Caco-2 (cell line): Measurements from ENCODE around the gene CHKB. TPM values are rescaled to one million over a fixed set of nuclear protein-coding genes. Genes with fewer than 3 reads are reported as not detected.
A peak's percentile ranks its signal among the peaks of the same experiment; 100 is the strongest.

Source experiments
- BruUV-seq: library from RNA; stranded (reverse); fragments of 400-500 nt; replicated peaks from 2 replicates; lab custom pipeline; 2021; lab: Mats Ljungman, UMichigan
- CTCF ChIA-PET: fragments of 300-600 bp; sonication (Branson Sonifier 250); formaldehyde crosslinking; loops from one replicate; lab custom pipeline; 2022; ENCODE audit warnings: antibody characterized with exemption; lab: Charles Lee
- POLR2A ChIA-PET: fragments of 300-600 bp; sonication (Branson Sonifier 250); formaldehyde crosslinking; loops from one replicate; lab custom pipeline; 2022; ENCODE audit warnings: antibody characterized with exemption; lab: Charles Lee
- DNase-seq, 2 experiments: peaks; one replicate each; pipeline versions ENCODE4 v3.0.0 to v3.0.0-alpha.2; 2020 to 2022
- H3K27me3 ChIP-seq: replicated peaks from 2 replicates; pipeline ENCODE4 v1.6.0; 2011; ENCODE audit warnings: low read length; ENCODE audit not compliant: control insufficient read depth, insufficient read depth
- H3K36me3 ChIP-seq: 2 replicates; pipeline ENCODE4 v1.5.1; 2011; ENCODE audit warnings: low read length; ENCODE audit not compliant: control insufficient read depth, insufficient read depth
- H3K4me1 ChIP-seq: fragments of 250-450 bp; sonication (Bioruptor Pico); 2 replicates; pipeline ENCODE4 v1.5.1; 2020; ENCODE audit warnings: mild to moderate bottlenecking
- H3K4me3 ChIP-seq: 2 replicates; pipeline ENCODE4 v1.5.1; 2011; ENCODE audit warnings: low read depth, mild to moderate bottlenecking, control low read depth, low read length
- H3K9me3 ChIP-seq: fragments of 250-450 bp; sonication (Bioruptor Pico); 2 replicates; pipeline ENCODE4 v1.5.1; 2020; ENCODE audit warnings: mild to moderate bottlenecking, moderate library complexity
- H3K27ac Mint-ChIP-seq: one replicate; pipeline ENCODE4 v1.8.0; 2022; ENCODE audit warnings: mixed read lengths; ENCODE audit not compliant: unreplicated experiment
- H3K27me3 Mint-ChIP-seq: one replicate; pipeline ENCODE4 v1.8.0; 2022; ENCODE audit warnings: mixed read lengths; ENCODE audit not compliant: insufficient read depth, unreplicated experiment
- H3K36me3 Mint-ChIP-seq: one replicate; pipeline ENCODE4 v1.8.0; 2022; ENCODE audit warnings: mild to moderate bottlenecking, mixed read lengths; ENCODE audit not compliant: insufficient read depth, unreplicated experiment
- H3K4me1 Mint-ChIP-seq: one replicate; pipeline ENCODE4 v1.8.0; 2022; ENCODE audit warnings: low read depth, mixed read lengths; ENCODE audit not compliant: unreplicated experiment
- H3K4me3 Mint-ChIP-seq: one replicate; pipeline ENCODE4 v1.8.0; 2022; ENCODE audit warnings: mild to moderate bottlenecking, moderate library complexity, mixed read lengths; ENCODE audit not compliant: unreplicated experiment
- H3K9me3 Mint-ChIP-seq: one replicate; pipeline ENCODE4 v1.8.0; 2022; ENCODE audit warnings: mixed read lengths; ENCODE audit not compliant: unreplicated experiment
- CTCF ChIP-seq, 2 experiments: fragments of 200-600 bp in 1 of 2; IDR thresholded peaks; 1 replicate in 1 of 2; 2 replicates in 1 of 2; pipeline versions ENCODE4 v1.5.1 to v1.8.0; 2011 to 2022; ENCODE audit warnings: antibody characterized with exemption in 1 of 2, control low read depth in 1 of 2, inconsistent platforms in 1 of 2, low read depth in 1 of 2, low read length in 1 of 2, mild to moderate bottlenecking in 1 of 2, moderate library complexity in 1 of 2; ENCODE audit not compliant: insufficient read depth in 1 of 2, severe bottlenecking in 1 of 2, unreplicated experiment in 1 of 2
- intact Hi-C: fragments of 100-400 bp; cut with micrococcal nuclease; formaldehyde crosslinking; loops from one replicate; pipeline ENCODE4 v1.10.0; 2022; ENCODE audit not compliant: unreplicated experiment
- total RNA-seq: library from RNA; stranded (reverse); gene quantifications from 2 replicates; pipeline ENCODE4 v1.2.3, GENCODE V29; 2022

The CHKB gene
- total RNA-seq, 1 experiment from 2014 or later = 43.3 TPM

GRCh38 chr22:50600538-50600937 is 17.9 kb upstream of the CHKB start, which contains the start of gene MAPK8IP2:
TSS of gene MAPK8IP2 (plus strand) at chr22:50600793. CDS start at chr22:50600819, 26 bp downstream.
- Mint-ChIP-seq H3K27me3 (peaks cover 7% of the 10 kb centered on the region), H3K27ac (peak within 1 kb of the TSS; percentile 51), H3K9me3 (no peaks in the 10 kb centered on the region), H3K4me1 (peaks cover 7% of the 10 kb centered on the region), H3K36me3 (no peaks in the 10 kb centered on the region), H3K4me3 (peak within 1 kb of the TSS; percentile 74)
- DNase-seq = peak; percentile 42 to 48
- Histone ChIP-seq H3K36me3 (no peaks in the 10 kb centered on the region), H3K9me3 (no peaks in the 10 kb centered on the region), H3K4me3 (peak within 1 kb of the TSS; percentile 34), H3K4me1 (peaks cover 5% of the 10 kb centered on the region), H3K27me3 (no peaks in the 10 kb centered on the region)
- no peak for TF ChIP-seq CTCF (IDR thresholded peaks at IDR 0.05; ENCODE audit: insufficient read depth in 1 of 2, low read depth in 1 of 2, low read length in 1 of 2, severe bottlenecking in 1 of 2, unreplicated experiment in 1 of 2)
- BruUV-seq = no TSS peak
- intact Hi-C loops = no loop called here
- CTCF ChIA-PET = no interaction called here
- POLR2A ChIA-PET = no interaction called here

- BruUV-seq = no TSS peak
- H3K27me3 Mint-ChIP-seq = peaks cover 7% of the 10 kb centered on the region
These were observed 17.3 kb upstream of the CHKB start for GRCh38 chr22:50599816-50600455.

GRCh38 chr22:50597097-50597496 is 14.4 kb upstream of the CHKB start:
- H3K4me1 Mint-ChIP-seq = peaks cover 7% of the 10 kb centered on the region
- Histone ChIP-seq H3K4me3 (no peak overlapping the region), H3K9me3 (no peaks in the 10 kb centered on the region), H3K27me3 (no peaks in the 10 kb centered on the region), H3K4me1 (peaks cover 5% of the 10 kb centered on the region), H3K36me3 (no peaks in the 10 kb centered on the region)
- no TSS peak for BruUV-seq
- ChIA-PET POLR2A (no interaction called here), CTCF (no interaction called here)
- H3K27ac Mint-ChIP-seq = no peak overlapping the region
- H3K9me3 Mint-ChIP-seq = no peaks in the 10 kb centered on the region
- intact Hi-C loops = no loop called here
- H3K27me3 Mint-ChIP-seq = peaks cover 7% of the 10 kb centered on the region
- DNase-seq = no peak
- H3K4me3 Mint-ChIP-seq = no peak overlapping the region
- TF ChIP-seq CTCF (IDR thresholded peaks at IDR 0.05; ENCODE audit: insufficient read depth in 1 of 2, low read depth in 1 of 2, low read length in 1 of 2, severe bottlenecking in 1 of 2, unreplicated experiment in 1 of 2) = no peak
- no peaks in the 10 kb centered on the region for H3K36me3 Mint-ChIP-seq

More at GRCh38 chr22:50599816-50600455, 17.3 kb upstream of the CHKB start:
- H3K27me3 ChIP-seq = no peaks in the 10 kb centered on the region
- no peaks in the 10 kb centered on the region for H3K9me3 Mint-ChIP-seq
- intact Hi-C loops = no loop called here
- no peaks in the 10 kb centered on the region for H3K9me3 ChIP-seq
- H3K4me1 Mint-ChIP-seq = peaks cover 7% of the 10 kb centered on the region
- no peak for TF ChIP-seq CTCF (IDR thresholded peaks at IDR 0.05; ENCODE audit: insufficient read depth in 1 of 2, low read depth in 1 of 2, low read length in 1 of 2, severe bottlenecking in 1 of 2, unreplicated experiment in 1 of 2)
- H3K4me3 Mint-ChIP-seq = peak overlapping the region; percentile 74
- ChIA-PET POLR2A (no interaction called here), CTCF (interaction anchor here (0.6 kb wide), 1 partner anchor 160 kb away, joined by 4 read pairs; no protein-coding TSS in a partner anchor)
- peaks cover 5% of the 10 kb centered on the region for H3K4me1 ChIP-seq
- no peaks in the 10 kb centered on the region for H3K36me3 ChIP-seq
- H3K4me3 ChIP-seq = peak overlapping the region; percentile 34
- peak overlapping the region; percentile 51 for H3K27ac Mint-ChIP-seq
- no peaks in the 10 kb centered on the region for H3K36me3 Mint-ChIP-seq
- peak; percentile 62 to 87 for DNase-seq
